Cerebellar nuclear complex (tissue), 1 donor: Measurements from ENCODE around the gene PHLDB1.
"Not testable (repeated sequence)": the region's sequence is repeated elsewhere in the genome, so short reads cannot be mapped to it uniquely, and the experiment has no call there.

ENCODE experiments used
- DNase-seq, 2 experiments: peaks; one replicate each; lab custom pipeline; 2025; lab: John Stamatoyannopoulos, UW

Gene PHLDB1

GRCh38 chr11:118684187-118684586, 76.8 kb downstream of the PHLDB1 start:
- no peak for DNase-seq

GRCh38 chr11:118687906-118688305, 80.5 kb downstream of the PHLDB1 start:
- DNase-seq = no peak

- not testable (repeated sequence) for DNase-seq
Measured at GRCh38 chr11:118688339-118688738, 80.9 kb downstream of the PHLDB1 start.

DNA sequence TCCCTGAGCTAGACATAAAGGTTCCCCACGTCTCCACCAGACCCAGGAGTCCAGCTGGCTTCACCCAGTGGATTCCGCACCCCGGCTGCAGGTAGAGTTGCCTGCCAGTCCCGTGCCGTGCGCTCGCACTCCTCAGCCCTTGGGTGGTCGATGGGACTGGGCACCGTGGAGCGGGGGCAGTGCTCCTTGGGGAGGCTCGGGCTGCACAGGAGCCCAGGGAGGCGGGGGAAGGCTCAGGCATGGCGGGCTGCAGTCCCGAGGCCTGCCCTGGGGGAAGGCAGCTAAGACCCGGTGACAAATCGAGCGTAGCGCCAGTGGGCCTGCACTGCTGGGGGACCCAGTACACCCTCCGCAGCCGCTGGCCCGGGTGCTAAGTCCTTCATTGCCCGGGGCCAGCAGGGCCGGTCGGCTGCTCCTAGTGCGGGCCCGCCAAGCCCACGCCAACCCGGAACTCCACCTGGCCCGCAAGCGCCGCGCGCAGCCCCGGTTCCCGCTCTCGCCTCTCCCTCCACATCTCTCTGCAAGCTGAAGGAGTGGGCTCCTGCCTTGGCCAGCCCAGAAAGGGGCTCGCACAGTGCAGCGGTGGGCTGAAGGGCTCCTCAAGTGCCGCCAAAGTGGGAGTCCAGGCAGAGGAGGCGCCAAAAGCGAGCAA, 81.6 kb downstream of the PHLDB1 start:
- DNase-seq = no peak

DNA sequence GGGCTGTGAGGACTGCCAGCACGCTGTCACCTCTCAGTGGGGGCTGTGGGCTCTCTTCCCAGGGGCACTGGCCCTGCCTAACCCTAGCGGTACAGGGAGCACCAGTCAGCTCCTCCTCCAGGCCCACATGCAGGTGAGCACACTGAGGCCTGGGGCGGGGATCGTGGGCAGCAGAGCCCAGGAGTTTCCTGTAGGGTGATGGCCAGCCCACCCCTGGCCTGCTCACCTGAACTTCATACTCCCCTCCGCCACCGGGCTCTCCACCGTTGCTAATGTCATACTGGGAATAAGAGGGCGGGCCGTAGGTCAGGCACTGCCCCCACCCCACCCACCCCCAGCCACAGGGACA, 82.1 kb downstream of the PHLDB1 start:
- DNase-seq = no peak

DNA sequence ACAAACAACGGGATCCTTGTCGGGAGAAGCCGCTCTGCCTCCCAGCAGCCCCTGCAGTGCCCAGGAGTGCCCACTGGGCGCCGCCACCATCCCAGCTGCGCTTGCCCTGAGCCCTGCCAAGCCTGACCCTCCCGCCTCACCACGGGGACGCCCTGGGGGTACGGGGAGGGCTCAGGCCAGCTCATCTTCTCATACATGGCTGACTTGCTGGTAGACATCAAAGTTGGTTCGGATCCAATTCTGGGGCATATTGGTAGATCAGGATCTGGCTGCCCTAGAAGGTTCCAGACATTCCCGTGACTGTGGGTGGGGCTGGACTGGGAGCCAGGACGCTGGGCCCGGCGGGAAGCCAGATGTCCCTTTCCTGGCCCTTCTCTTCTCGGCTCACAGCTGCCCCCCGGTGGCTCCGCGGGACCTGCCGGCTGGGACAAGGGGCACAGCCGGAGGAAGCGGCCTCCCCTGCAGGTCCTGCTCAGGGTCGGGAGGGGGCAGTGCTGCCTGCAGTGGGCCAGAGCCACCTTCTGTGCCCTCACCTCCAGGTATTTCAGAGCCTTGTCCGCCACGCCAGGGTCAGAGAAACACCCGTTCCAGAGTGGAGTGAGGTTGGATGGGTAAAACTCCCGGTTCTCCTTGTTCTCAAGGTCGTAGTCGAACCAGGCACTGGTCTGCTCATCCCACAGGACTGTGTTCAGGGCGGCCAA, 82.6 kb downstream of the PHLDB1 start:
- peak; percentile 55 to 78 for DNase-seq

DNA sequence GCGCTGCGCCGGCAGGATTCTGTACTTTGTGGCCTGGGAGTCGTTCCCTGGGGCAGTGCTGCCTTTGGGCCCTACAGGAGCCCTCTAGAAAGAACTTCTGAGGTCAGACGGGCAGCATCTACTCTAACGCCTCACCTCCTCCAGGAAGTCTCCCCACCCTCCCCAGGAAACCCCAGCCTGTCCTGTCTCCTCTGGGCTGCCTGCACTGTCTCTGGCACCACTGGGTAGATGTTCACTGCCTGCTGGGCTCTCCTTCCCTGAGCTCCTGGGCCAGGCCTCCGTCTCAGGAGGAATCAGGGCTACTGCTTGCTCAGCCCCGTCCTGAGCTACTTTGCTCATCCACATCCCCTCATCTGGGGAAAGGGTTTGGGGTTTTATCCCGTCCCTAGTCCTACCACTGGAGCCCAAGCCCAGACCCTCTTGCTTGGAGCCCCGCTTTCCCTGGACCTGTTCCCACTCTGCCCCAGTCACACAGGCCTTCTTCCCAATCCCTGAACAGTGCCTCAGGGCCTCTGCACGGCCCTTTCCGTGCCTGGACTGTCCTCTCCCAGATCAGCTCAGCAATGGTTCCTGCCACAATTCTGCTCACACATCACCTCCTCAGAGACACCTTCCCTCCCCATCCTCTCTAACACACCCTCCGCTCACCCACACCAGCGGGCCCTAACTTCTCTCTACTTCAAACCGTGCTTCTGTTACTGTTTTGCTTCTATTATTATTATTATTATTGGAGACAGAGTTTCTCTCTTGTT, 83.3 kb downstream of the PHLDB1 start:
- no peak for DNase-seq

DNA sequence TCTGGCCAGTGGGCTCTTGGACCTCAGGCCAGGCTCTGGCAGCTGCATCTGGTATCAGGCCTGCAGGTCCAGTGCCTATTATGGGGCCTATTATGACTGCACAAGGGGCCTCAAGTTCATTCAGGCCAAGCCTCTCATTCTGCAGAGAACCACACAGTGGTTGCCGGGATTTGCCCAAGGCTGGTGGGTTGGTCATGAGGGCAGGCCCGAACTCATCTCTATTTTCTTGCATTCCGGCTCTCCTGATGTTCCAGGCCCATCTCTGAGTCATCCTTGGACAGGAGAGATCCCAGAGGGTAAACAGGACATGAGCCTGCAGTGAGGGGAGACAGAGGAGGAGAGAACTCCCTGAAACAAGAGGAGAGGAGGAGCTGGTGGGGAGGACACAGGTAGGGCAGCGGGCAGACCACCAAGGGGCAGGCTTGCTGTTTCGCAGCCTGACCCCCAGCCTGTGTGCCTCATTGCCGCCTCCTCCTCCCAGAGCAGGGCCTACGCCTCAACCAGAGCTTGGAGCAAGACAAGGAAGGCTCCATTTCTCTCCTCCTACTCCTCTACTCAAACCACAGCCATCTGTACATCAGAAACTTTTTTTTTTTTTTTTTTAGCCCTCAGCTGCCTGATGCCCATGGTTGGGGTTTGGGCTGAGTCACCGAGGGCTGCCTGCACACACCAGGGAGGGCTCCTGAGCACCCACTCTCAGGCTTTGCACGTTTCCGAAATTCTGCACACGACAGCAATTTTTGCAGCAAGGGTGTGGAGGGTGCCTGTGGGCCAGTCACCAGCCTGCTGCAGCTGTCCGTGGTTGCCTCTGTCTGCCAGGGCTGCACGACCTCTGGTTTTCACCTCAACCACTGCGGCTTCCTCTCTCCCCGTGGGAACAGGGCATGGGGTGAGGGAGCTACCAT, 84.8 kb downstream of the PHLDB1 start:
- DNase-seq = no peak

- no peak for DNase-seq
Measured at GRCh38 chr11:118694185-118694584, 86.8 kb downstream of the PHLDB1 start.

- no peak for DNase-seq
Measured at GRCh38 chr11:118694771-118695170, 87.4 kb downstream of the PHLDB1 start.

- DNase-seq = no peak
Measured at GRCh38 chr11:118696673-118697226, 89.3 kb downstream of the PHLDB1 start.

- no peak for DNase-seq
Measured at GRCh38 chr11:118697346-118697745, 89.9 kb downstream of the PHLDB1 start.

GRCh38 chr11:118699506-118700220, 92.2 kb downstream of the PHLDB1 start:
- no peak for DNase-seq

- no peak for DNase-seq
Measured at GRCh38 chr11:118703563-118704106, 96.2 kb downstream of the PHLDB1 start.

- no peak for DNase-seq
Measured at GRCh38 chr11:118705111-118705741, 97.8 kb downstream of the PHLDB1 start.

- no peak for DNase-seq
Measured at GRCh38 chr11:118705791-118706545, 98.6 kb downstream of the PHLDB1 start.

DNA sequence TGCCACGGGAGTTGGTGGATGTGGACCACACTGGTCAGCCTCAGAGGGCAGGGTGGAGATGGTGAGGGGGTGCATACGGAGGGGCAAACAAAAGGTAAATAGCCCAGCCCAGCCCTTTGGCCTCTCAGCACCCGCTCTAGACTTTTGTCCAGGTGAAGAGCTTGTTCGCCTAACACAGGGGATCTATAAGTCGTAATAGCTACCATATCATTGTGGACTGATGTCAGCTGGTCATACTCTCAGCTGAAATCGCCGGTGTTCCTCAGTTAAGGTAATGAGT, 99.1 kb downstream of the PHLDB1 start:
- DNase-seq = no peak
